A172 (cell line): ENCODE data around the gene HCN4. TPM values are rescaled to one million over a fixed set of nuclear protein-coding genes. Genes with fewer than 3 reads are reported as not detected.
A peak's percentile ranks its signal among the peaks of the same experiment; 100 is the strongest.

Source experiments
- DNase-seq: peaks from one replicate; pipeline ENCODE4 v3.0.0-alpha.2; 2015; ENCODE audit warnings: low spot score
- total RNA-seq: library from RNA; depleted of rRNA; stranded (reverse); fragments of >200 nt; shearing (Covaris generic); gene quantifications from 2 replicates; pipeline ENCODE4 v1.2.3, GENCODE V29; 2014

The HCN4 gene
- total RNA-seq, 1 experiment from 2014 or later, result 0.28 TPM

DNA sequence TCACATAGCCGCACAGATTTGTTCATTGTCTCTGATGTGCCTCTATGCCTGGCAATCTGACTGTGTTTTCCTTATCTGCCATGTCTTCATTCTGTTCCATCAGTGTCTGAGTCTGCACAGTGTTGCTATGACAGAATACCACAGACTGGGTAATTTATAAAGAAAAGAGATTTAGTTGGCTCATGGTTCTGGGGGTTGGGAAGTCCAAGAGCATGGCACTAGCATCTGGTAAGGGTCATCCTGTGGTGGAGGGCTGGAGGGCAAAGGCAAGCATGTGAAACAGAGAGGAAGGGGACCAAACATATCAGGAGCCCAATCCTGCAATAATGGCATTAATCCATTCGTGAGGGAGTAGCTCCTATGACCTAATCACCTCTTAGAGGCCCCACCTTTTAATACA, 11.9 kb upstream of the HCN4 start:
- DNase-seq, result no peak

- DNase-seq, result no peak
These were observed 9.3 kb upstream of the HCN4 start for GRCh38 chr15:73378089-73378488.

DNA sequence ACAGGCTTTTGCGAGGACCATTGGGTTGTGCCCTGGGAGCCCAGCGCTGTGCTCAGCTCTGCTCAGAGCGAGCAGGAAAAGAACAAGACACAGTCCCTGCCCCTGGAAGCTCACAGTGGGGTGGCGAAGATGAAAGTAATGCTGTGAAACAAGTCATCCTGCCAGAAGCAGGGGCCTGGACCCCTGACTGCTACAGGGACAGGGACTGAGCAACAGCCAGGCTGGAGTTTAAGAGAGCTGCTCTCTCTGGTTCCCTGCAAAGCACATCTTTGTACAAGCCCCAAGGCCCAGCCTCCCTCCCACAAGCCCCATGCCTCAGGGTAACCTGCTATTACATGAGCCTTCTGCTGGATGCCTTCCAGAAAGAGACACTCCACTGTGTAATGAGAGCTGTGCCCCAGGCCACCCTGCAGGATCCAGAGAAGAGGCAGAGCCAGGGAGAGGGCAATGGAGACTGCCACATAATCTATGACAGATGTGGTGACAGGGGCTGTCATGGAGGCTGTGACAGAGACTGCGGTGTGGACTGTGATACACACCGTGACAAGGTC, 7.1 kb upstream of the HCN4 start:
- peak; percentile 16 for DNase-seq

DNA sequence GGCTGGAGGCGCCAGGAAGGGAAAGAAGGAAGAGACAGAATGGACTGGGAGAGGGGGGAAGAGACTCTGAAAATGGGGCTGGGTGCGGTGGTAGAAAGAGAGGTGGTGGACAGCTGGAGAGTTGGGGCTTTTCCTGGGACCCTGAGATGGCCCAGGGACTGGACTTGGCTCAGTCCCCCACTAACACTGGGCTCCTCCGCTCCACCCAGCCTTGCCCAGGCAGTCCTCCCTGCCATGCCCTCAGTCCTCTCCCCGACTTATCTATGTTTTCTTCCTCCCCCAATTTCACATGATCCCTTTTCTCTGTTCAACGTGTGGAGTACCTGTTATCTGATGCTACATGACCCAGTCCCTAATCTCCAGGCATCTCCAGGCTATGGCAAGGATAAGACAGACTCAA, 6.3 kb upstream of the HCN4 start:
- no peak for DNase-seq

DNA sequence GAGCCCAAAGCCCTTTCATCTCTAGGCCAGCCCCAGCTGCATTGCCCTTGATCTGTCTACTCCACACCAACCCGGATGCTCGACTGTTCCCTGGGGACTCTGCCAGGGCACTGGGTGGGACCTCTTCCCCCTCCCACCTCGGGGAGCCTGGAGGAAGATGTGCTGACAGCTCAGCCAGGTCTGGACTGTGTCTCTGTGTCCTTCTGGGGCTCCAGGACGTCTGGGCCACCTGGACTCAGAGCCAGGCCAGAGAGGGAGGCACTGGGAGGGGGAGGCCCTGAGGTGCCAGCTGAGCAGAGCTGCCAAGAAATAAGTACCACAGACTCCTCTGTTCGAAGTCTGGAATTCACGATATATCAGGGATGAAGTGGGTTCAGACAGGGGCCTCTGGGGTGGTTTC, 5.8 kb upstream of the HCN4 start:
- DNase-seq, result no peak

DNA sequence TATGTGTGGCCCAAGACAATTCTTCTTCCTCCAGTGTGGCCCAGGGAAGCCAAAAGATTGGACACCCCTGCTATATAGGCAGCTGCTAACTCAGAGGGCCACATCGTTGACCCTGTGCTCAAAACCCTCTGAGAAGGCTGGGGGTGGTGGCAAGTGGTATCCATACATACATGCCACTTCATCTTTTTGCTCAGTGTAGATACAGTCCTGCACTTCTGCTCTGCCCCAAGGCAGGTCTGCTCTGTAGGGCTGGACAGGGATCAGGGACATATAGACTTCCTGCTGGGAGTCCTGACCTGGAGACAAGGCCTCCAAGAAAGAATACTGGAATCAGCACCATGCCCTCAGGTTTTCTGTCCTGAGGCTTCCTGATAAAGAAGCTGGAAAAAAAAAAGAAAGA, 4.5 kb upstream of the HCN4 start:
- DNase-seq, result no peak

- no peak for DNase-seq
These were observed 3.1 kb upstream of the HCN4 start for GRCh38 chr15:73371812-73372211.

DNA sequence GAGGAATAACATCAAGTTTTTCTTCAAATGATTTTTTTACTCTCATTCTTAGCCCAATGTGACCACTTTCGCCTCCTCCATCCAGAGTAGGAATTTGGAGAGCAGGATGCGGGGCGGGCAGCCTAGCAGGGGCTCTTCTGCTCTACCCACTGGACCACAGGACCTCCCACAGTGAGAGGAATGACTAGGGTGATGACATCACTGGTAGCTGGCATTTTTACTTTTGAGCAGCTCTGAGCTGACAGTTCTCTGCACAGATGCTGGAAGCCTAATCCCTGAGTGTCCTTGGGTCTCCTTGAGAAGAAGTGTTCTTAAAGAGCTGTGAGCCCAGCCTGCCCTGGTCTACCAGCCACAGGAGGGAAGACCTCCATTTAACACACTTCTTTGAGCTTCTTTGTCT, 1.4 kb upstream of the HCN4 start:
- DNase-seq, result peak; percentile 17

- DNase-seq, result no peak
These were observed 466 bp upstream of the HCN4 start for GRCh38 chr15:73369154-73369694.

- DNase-seq, result no peak
These were observed 996 bp downstream of the HCN4 start for GRCh38 chr15:73367624-73368300.

DNA sequence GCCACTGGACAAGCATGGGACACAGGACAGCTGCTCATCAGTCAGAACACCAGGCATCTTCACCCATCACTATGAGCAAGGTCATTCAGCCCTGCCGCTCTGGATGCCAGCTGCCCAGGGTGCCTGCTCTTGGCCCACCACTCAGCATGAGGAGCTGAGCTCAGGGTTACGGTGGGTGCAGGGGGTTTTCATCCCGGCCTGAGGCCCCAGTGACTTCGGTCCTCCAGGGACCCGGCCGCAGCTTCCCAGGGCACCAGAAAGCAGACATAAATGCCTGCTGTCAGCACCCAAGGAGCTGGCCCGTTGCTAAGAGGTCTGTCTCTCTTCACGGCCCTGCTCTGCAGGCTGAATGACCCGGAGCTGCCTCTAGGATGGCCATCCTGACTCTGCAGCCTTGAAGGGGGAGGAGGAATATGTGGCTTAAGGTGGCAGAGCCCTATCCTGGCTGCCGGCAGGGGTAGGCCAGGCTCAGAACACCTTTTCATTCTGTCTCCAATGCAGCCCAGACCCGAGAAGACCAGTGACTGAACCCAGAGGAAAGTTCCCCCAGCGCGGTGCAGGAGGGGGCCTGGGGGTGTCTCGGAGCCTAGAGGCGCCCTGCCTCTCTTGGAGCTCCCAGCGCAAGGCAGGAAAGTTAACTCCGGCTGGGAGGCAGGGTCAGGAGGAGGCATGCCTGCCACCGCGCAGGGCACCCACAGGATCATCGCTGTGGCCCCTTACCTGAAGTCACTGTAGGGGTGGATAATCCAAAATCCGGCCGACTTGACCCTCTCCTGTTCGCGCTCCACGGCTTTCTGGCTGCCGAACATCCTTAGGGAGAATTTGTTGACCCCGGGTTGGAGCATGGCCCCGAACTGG, 1.8 kb downstream of the HCN4 start:
- no peak for DNase-seq

GRCh38 chr15:73364070-73364469, 4.7 kb downstream of the HCN4 start:
- no peak for DNase-seq

DNA sequence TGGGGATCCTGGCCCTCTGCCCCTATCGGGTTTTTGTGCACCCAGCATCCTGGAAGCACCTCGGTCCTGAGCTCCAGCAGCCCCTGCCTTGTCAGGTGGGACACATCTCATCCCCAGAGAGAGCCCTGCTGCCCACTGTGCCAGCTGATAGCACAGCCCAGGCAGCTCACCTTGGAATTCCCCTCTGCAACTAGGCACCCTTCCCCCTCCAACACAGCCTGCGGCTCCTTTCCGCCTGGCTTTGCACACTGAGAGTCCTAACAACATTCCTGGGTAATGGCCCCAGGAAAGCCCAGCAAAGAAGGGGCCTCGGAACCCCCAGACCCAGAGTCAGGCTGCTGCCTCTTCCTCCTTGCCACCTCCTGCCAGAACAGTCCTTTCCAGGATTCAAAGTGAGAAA, 5.9 kb downstream of the HCN4 start:
- no peak for DNase-seq

DNA sequence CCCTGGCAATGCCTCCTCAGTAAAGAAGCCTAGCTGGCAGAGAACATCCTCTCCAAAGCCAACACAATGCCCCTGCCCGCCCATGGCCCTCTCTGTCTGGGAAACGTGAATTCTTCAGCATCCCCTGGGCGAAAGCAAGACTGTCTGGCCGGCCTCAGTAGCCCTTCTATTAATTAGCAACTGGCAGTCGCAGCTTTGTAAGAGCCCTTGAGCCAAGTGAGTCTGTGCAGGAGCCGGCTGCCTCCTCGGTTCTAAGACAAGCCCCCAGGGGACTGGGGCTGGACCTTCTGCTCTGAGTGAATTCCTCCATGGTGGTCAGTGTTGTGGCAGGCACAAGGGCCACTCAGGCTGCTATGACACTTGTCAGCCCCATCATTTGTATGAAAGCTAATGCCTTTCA, 7.4 kb downstream of the HCN4 start:
- DNase-seq, result no peak

DNA sequence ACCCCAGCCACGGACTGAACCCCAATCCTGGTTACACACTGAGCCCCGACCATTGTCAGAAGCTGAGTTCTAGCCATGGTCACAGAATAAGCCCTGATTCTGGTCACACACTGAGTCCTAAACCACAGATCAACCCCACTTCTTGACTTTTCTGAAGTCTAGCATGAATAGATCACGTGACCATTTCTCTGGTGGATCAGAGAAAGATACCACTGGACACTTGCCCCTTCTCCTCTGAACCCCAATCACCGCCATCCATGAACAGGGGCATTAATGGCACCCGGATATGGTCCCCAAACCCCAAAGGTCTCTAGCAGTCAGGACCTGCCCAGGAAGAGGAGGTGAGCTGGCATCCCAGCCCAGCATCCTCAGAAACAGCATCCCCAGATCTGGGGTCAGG, 9.1 kb downstream of the HCN4 start:
- DNase-seq, result no peak

GRCh38 chr15:73357999-73358665, 10.6 kb downstream of the HCN4 start:
- no peak for DNase-seq

DNA sequence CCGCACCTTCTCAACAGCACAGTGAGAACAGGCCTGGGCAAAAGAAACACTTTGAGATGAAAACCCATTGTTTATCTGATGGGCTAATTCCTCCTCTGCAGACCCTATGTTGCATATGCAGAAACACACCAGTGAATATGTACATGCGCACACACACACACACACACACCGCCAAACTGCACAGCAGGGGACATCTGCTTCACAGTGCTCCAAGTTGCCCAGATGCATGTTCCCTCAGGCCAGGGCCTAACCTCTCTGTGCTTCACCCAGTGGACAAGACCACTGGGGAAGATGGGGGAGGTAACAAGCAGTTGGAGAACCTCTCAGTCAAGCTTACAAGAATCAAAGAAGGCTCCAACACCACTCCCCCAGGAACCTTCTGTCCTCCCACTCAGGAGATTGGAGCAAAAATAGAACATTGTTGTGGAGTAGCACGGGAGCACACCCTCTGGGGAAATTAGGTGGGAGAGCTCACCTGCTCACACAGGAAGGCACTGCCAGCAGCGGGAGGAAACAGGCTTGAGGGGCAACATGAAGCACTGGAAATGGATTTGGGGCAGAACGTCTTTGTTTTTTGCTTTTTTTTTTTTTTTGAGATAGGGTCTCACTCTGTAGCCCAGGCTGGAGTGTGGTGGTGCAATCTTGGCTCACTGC, 13.0 kb downstream of the HCN4 start:
- DNase-seq, result no peak

GRCh38 chr15:73354241-73354640, 14.5 kb downstream of the HCN4 start:
- DNase-seq, result no peak

GRCh38 chr15:73353734-73354133, 15.0 kb downstream of the HCN4 start:
- no peak for DNase-seq

GRCh38 chr15:73352082-73352481, 16.7 kb downstream of the HCN4 start:
- DNase-seq, result no peak

DNA sequence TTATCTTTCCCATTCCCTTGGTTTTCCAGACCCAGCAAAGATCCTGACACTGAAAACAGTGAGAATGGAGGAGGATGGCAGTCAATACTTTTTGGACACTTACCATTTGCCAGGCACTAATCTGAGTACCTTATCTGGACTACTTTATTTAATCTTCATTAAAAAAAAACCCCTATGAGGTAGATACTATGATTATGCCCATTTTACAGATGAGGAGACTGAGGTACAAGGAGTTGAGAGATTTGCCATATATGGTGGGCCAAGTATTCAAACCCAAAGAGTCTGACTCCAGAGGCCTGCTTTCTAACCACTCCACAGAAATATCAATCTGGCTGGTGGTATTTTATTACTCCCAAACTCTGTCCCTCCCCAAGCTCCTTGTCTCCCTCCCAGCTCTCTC, 19.6 kb downstream of the HCN4 start:
- no peak for DNase-seq
